Measurements from ENCODE around the gene VWF.

DNA sequence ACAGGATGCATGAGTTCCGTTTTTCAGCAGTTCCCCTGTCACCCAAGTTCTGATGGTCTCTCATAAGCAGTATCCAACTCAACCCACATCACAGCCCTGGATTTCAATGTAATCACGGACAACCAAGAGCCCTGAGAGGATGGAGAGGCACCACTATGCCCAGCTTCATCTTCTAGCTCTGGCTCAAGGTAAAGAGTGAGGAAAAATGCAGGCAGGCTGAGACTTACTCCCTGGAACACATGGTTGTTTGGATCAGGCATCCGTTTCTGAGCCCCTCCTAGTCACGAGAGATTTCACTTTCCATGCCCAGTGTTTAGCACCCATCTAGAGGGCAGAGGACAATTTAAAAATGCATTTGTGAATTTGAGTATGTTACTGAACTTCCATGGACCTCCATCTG lies 224.4 kb downstream of the VWF start:
- no peak for TF ChIP-seq POLR2A (IDR thresholded peaks at IDR 0.05)
- TF ChIP-seq, protein P1, sequence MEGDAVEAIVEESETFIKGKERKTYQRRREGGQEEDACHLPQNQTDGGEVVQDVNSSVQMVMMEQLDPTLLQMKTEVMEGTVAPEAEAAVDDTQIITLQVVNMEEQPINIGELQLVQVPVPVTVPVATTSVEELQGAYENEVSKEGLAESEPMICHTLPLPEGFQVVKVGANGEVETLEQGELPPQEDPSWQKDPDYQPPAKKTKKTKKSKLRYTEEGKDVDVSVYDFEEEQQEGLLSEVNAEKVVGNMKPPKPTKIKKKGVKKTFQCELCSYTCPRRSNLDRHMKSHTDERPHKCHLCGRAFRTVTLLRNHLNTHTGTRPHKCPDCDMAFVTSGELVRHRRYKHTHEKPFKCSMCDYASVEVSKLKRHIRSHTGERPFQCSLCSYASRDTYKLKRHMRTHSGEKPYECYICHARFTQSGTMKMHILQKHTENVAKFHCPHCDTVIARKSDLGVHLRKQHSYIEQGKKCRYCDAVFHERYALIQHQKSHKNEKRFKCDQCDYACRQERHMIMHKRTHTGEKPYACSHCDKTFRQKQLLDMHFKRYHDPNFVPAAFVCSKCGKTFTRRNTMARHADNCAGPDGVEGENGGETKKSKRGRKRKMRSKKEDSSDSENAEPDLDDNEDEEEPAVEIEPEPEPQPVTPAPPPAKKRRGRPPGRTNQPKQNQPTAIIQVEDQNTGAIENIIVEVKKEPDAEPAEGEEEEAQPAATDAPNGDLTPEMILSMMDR (IDR thresholded peaks at IDR 0.05): no peak
